IMR-90 (cell line): ENCODE results near the gene PRKAR1B.

Experiments used
- CEBPB ChIP-seq: IDR thresholded peaks from 2 replicates; pipeline ENCODE4 v1.6.1; 2012; ENCODE audit warnings: low read depth, low read length, improper control_type of control experiment
- CHD1 ChIP-seq: IDR thresholded peaks from 2 replicates; pipeline ENCODE4 v1.6.1; 2012; ENCODE audit warnings: low read depth, low read length, improper control_type of control experiment
- CTCF ChIP-seq: conservative IDR thresholded peaks from 2 replicates; pipeline ENCODE4 v1.5.1; 2012; ENCODE audit warnings: mild to moderate bottlenecking, low read depth, low read length, improper control_type of control experiment
- FOS ChIP-seq: fragments of 150-350 bp; IDR thresholded peaks from 2 replicates; pipeline ENCODE4 v1.6.1; 2016; ENCODE audit warnings: low read depth, low read length
- MXI1 ChIP-seq: IDR thresholded peaks from 2 replicates; pipeline ENCODE4 v1.6.1; 2012; ENCODE audit warnings: low read depth, mild to moderate bottlenecking, low read length, moderate library complexity, borderline replicate concordance
- NFE2L2 ChIP-seq: fragments of 150-350 bp; IDR thresholded peaks from 2 replicates; pipeline ENCODE4 v1.6.1; 2016; ENCODE audit warnings: low read depth, mild to moderate bottlenecking, low read length
- POLR2A ChIP-seq: IDR thresholded peaks from 2 replicates; pipeline ENCODE4 v1.6.1; 2012; ENCODE audit warnings: mild to moderate bottlenecking, low read depth, low read length
- RAD21 ChIP-seq: IDR thresholded peaks from 2 replicates; pipeline ENCODE4 v1.6.1; 2012; ENCODE audit warnings: low read length, improper control_type of control experiment
- RCOR1 ChIP-seq: IDR thresholded peaks from 2 replicates; pipeline ENCODE4 v1.6.1; 2012; ENCODE audit warnings: mild to moderate bottlenecking, low read length, improper control_type of control experiment; ENCODE audit not compliant: insufficient replicate concordance
- RFX5 ChIP-seq: IDR thresholded peaks from 2 replicates; pipeline ENCODE4 v1.8.0; 2012; ENCODE audit warnings: low read depth, mild to moderate bottlenecking, low read length, moderate library complexity
- SMC3 ChIP-seq: fragments of 150-350 bp; IDR thresholded peaks from 2 replicates; pipeline ENCODE4 v1.6.1; 2016; ENCODE audit warnings: low read depth, mild to moderate bottlenecking, antibody characterized with exemption, low read length, moderate library complexity
- USF2 ChIP-seq: fragments of 150-350 bp; IDR thresholded peaks from 2 replicates; pipeline ENCODE4 v1.6.1; 2017; ENCODE audit warnings: mild to moderate bottlenecking, antibody characterized with exemption, low read length, low read depth

- TF ChIP-seq CTCF (no peak), CEBPB (no peak), RCOR1 (no peak), POLR2A (no peak), SMC3 (no peak), NFE2L2 (no peak), MXI1 (no peak), RAD21 (no peak), USF2 (no peak), RFX5 (no peak), CHD1 (no peak), FOS (no peak)
These were observed 58.1 kb downstream of the PRKAR1B start for GRCh38 chr7:668958-669357.
